Measurements from ENCODE around the gene NCKAP5.

Gene NCKAP5

GRCh38 chr2:132978840-132979239, 589.4 kb downstream of the NCKAP5 start:
- no peaks in the 10 kb centered on the region for H3K4me1 ChIP-seq (ENCODE audit: control insufficient read depth in 1 of 2, insufficient read depth in 1 of 2, low read depth in 1 of 2, low read length in 1 of 2)
- no peak for TF ChIP-seq CTCF (IDR thresholded peaks at IDR 0.05)
- H3K27ac ChIP-seq, result no peak overlapping the region
- no peaks in the 10 kb centered on the region for H3K27me3 ChIP-seq
- no peaks in the 10 kb centered on the region for H3K9me3 ChIP-seq
- no peaks in the 10 kb centered on the region for H3K36me3 ChIP-seq
- no peak overlapping the region for H3K4me3 ChIP-seq (ENCODE audit: low read depth in 1 of 2, low read length in 1 of 2)

GRCh38 chr2:132977812-132978529, 590.3 kb downstream of the NCKAP5 start:
- no peaks in the 10 kb centered on the region for H3K4me1 ChIP-seq (ENCODE audit: control insufficient read depth in 1 of 2, insufficient read depth in 1 of 2, low read depth in 1 of 2, low read length in 1 of 2)
- no peaks in the 10 kb centered on the region for H3K9me3 ChIP-seq
- H3K27me3 ChIP-seq, result no peaks in the 10 kb centered on the region
- H3K36me3 ChIP-seq, result no peaks in the 10 kb centered on the region
- H3K27ac ChIP-seq, result no peak overlapping the region
- TF ChIP-seq CTCF (IDR thresholded peaks at IDR 0.05), result no peak
- H3K4me3 ChIP-seq (ENCODE audit: low read depth in 1 of 2, low read length in 1 of 2), result no peak overlapping the region

- no peaks in the 10 kb centered on the region for H3K4me1 ChIP-seq (ENCODE audit: control insufficient read depth in 1 of 2, insufficient read depth in 1 of 2, low read depth in 1 of 2, low read length in 1 of 2)
- TF ChIP-seq CTCF (IDR thresholded peaks at IDR 0.05), result no peak
- no peak overlapping the region for H3K4me3 ChIP-seq (ENCODE audit: low read depth in 1 of 2, low read length in 1 of 2)
- no peaks in the 10 kb centered on the region for H3K27me3 ChIP-seq
- H3K27ac ChIP-seq, result no peak overlapping the region
- no peaks in the 10 kb centered on the region for H3K9me3 ChIP-seq
- no peaks in the 10 kb centered on the region for H3K36me3 ChIP-seq
Measured at GRCh38 chr2:132975193-132976105, 592.8 kb downstream of the NCKAP5 start.

GRCh38 chr2:132974467-132975095, 593.7 kb downstream of the NCKAP5 start:
- Histone ChIP-seq H3K36me3 (no peaks in the 10 kb centered on the region), H3K27me3 (no peaks in the 10 kb centered on the region), H3K27ac (no peak overlapping the region), H3K9me3 (no peaks in the 10 kb centered on the region), H3K4me1 (ENCODE audit: control insufficient read depth in 1 of 2, insufficient read depth in 1 of 2, low read depth in 1 of 2, low read length in 1 of 2) (no peaks in the 10 kb centered on the region), H3K4me3 (ENCODE audit: low read depth in 1 of 2, low read length in 1 of 2) (no peak overlapping the region)
- TF ChIP-seq CTCF (IDR thresholded peaks at IDR 0.05), result no peak

GRCh38 chr2:132971310-132972061, 596.8 kb downstream of the NCKAP5 start:
- Histone ChIP-seq H3K4me1 (ENCODE audit: control insufficient read depth in 1 of 2, insufficient read depth in 1 of 2, low read depth in 1 of 2, low read length in 1 of 2) (no peaks in the 10 kb centered on the region), H3K36me3 (no peaks in the 10 kb centered on the region), H3K27ac (no peak overlapping the region), H3K9me3 (no peaks in the 10 kb centered on the region), H3K27me3 (no peaks in the 10 kb centered on the region), H3K4me3 (ENCODE audit: low read depth in 1 of 2, low read length in 1 of 2) (no peak overlapping the region)
- TF ChIP-seq CTCF (IDR thresholded peaks at IDR 0.05), result no peak
